HG02885 (cell line): ENCODE results near the gene PGBD2.
"Not testable (repeated sequence)": the region's sequence is repeated elsewhere in the genome, so short reads cannot be mapped to it uniquely, and the experiment has no call there.

ENCODE experiments used
- ATAC-seq: cut with Tn5 transposase; IDR thresholded peaks from one replicate; pipeline ENCODE4 v1.9.1; 2021; ENCODE audit warnings: mild to moderate bottlenecking; ENCODE audit not compliant: unreplicated experiment, poor library complexity

Gene PGBD2

GRCh38 chr1:248885646-248886045 lies 20.4 kb upstream of the PGBD2 start:
- ATAC-seq, result no peak

DNA sequence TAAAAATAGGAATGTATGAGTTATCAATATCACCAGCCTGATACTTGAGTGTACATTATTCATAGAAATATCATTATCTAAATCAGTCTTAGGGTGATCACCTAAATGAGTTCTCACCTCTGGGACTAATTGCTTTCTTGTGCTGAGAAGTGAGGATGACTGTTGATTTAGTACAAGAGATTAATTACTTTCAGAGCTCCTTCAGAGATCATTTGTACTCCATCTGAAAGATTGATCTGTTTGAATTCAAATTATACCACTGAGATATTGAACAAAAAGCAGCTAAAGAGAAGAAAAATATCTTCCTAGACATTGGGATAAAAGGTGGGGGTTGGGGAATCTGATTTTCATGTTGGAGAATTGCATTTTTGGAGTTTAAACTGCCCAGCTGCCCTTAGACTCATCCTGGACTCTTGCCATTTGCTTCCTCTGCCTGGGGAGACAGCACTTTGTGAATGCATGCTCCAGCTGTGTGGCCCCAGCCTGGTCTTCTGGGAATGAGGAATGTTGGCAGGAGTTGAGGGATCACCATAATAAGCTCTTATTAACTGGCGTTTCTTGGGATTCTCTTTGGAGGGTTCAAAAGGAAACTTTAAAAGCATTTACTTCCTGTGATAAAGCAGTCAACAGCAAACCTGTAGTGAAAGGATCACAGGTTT lies 19.7 kb upstream of the PGBD2 start:
- ATAC-seq, result no peak

GRCh38 chr1:248889914-248890243 lies 16.2 kb upstream of the PGBD2 start:
- not testable (repeated sequence) for ATAC-seq

- ATAC-seq, result no peak
Observed at GRCh38 chr1:248890549-248891498, 15.2 kb upstream of the PGBD2 start.

DNA sequence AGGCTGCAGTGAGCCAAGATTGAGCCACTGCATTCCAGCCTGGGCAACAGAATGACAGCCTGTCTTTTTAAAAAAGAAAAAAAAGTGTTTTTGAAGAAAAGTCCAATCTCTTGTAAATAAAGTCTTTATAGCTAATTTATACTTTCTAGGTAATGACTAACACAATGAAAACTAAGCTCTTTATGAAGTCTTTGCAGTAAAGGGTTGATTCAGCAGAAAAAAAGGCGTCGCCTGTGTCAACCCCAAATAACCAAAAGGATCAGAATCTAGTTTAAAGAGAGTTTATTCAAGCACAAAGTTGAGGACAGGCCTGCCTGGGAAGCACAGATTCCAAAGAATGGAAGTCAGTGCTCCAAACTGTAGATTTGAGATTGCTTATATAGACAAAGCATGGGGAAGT lies 14.3 kb upstream of the PGBD2 start:
- ATAC-seq, result no peak

DNA sequence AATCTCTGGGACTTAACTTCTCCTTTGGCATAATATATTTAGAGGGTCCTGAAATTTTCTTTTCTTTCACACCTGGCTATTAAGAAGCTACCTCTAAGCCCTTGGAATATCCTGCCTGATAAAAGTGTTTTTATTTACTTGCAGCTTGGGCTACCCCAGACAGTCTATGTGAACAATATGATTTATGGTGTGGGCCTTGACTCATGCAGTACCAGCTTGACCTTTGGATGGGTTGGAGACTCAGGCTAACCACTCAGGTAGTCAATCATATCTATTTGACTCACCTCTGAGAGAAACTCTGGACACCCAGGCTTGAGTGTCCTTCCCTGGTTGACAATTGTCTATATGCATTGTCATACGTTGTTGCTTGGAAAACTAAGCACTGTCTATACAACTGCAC lies 13.4 kb upstream of the PGBD2 start:
- ATAC-seq, result no peak

DNA sequence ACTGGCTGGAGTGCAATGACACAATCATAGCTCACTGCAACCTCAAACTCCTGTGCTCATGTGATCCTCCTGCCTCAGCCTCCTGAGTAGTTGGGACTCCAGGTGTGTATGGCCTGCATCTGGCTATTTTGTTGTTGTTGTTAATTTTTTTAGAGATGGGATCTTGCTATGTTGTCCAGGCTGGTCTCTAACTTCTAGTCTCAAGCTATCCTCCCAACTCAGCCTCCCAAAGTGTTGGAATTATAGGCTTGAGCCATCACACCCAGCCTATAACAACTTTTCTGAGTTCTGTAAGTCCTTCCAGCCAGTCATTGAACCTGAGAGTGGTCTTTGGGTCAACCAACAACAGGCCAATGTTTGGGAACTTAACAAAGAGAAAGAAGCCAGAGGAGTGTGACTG lies 11.2 kb upstream of the PGBD2 start:
- no peak for ATAC-seq

DNA sequence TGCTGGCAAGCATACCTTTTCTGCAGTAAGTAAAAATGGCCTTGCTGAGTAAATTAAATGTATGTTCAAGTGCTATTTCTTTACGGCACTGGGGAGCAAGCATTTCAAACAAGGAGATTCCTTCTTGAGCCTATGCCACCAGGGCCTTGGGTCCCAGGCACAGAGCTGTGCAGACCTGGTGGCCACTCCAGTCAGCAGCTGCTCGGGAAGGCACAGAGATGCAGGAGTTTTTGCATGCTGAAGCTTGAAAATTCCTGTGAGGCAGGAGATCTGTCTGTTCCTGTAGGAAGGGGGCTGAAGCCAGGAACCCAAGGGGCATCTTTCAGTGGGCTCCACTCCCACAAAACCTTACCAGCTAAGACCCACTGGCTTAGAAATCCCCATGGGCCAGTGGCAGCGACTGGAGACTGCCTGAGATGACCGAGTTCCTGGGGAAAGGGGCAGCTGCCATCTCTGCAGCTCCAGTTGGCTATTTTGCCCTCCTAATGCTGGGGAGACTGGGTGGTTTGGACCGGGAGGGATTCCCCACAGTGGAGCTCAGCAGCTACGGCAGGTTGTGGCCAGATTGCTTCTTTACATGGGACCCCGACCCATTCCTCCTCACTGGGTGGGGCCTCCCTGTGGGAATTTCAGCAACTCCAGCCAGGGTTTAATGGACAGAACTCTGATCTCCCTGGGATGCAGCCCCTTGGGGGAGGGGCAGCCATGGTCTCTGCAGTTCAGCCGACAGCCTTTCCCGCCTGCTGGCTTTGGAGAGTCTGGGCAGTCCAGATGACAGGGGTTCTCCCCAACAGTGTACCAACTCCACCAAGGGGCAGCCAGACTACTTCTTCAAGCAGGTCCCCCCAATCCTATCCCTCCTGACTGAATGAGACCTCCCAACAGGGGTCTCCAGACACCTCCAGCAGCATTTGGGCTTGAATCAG lies 8.4 kb upstream of the PGBD2 start:
- no peak for ATAC-seq

DNA sequence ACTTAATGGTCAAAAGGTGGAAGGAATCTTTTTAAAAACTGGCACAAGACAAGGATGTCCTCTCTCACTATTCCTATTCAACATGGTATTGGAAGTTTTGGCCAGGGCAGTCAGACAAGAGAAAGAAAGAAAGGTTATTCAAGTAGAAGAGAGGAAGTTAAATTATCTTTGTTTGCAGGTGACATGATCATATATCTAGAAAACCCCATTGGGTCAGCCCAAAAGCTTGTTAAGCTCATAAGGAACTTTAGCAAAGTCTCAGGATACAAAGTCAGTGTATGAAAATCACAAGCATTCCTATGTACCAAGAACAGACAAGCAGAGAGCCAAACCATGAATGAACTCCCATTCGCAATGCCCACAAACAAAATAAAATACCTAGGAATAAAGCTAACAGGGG lies 5.4 kb upstream of the PGBD2 start:
- no peak for ATAC-seq

DNA sequence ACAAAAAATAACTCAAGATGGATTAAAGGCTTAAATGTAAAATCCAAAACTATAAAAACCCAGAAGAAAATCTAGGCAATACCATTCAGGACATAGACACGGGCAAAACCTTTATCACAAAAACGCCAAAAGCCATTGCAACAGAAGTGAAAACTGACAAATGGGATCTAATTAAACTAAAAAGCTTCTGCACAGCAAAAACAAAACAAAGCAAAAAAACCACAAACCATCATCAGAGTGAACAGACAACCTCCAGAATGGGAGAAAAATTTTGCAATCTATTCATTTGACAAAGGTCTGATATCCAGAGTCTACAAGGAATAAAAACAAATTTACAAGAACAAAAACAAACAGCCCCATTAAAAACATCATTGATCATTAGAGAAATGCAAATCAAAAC lies 4.5 kb upstream of the PGBD2 start:
- no peak for ATAC-seq

DNA sequence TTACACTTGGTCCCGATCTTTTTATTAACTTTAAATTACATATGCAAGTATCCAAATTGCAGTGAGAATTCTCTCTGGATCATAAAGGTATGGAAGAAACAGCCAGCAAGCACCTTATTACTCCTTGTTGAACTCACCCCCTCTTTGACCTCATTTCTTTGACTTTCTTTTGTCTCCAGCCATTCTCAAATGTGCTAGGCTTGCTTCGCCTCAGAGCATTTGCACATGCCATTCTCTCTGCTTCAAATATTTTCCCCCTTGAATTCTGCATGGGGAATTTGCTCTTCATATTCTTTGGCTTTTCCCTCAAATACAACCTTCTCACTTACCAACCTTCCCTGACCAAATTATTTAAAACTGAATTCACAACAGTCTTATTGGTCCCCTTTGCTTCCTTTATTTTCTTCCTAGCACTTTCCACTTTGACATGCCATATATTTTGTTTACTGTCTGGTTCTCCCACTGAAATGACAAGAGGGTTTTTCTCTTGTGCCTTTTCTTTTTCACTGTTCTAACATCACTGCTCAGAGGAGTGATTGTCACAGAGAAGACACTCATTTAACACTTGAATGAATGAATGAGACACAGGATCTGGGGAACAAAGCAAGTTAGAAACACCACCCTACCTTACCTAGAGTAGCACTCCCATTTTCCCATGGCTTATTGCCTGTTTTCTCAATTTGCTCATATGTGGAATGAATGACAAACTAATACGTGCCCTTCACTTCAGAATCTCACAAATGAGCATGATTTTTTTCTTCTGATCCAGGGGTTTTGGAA lies 1.4 kb upstream of the PGBD2 start:
- no peak for ATAC-seq

GRCh38 chr1:248905662-248906008 lies 400 bp upstream of the PGBD2 start:
- no peak for ATAC-seq

DNA sequence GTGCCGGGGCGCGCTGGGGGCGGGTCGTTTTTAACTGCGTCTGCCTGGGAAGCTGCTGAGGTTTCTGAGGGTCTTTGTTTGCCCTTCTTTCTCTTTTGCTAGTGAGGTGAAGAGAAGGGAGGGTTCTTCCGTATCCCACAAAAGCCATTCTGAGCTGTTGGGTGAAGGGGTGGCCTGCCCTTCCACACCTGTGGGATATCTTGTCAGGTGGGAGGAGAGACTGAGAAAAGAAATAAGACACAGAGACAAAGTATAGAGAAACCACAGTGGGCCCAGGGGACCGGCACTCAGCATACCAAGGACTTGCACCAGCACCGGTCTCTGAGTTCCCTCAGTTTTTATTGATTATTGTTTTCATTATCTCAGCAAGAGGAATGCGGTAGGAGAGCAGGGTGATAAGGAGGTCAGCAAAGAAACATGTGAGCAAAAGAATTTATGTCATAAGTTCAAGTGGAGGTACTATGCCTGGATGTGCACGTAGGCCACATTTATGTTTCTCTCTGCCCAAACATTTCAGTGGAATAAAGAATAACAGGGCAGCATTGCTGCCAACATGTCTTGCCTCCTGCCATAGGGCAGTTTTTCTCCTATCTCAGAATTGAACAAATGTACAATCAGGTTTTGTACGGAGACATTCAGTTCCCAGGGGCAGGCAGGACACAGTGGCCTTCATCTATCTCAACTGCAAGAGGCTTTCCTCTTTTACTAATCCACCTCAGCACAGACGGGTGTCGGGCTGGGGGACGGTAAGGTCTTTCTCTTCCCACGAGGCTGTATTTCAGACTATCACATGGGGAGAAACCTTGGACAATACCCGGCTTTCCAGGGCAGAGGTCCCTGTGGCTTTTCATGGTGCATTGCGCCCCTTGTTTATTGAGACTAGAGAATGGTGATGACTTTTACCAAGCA lies 972 bp downstream of the PGBD2 start:
- peak; percentile 22 for ATAC-seq

GRCh38 chr1:248910761-248911160 lies 4.7 kb downstream of the PGBD2 start:
- no peak for ATAC-seq

DNA sequence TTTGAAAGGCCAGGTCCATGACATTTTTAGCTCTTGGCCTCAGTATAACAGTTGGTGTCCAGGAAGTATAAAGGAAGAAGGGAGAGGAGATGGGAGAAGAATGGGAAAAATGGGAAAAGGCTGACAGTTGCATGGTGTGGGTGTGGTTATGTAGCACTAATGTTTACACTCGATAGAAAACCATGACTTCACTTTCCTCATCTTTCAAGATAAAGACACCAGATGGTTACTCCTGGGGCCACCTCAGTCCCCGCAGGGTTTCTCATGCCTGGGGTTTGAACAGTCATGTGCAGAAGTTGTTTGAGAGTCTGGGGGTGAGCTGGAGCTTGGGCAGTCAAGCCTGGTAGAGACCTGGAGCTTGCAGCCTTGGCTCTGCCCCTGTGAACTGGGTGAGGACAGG lies 7.9 kb downstream of the PGBD2 start:
- no peak for ATAC-seq

DNA sequence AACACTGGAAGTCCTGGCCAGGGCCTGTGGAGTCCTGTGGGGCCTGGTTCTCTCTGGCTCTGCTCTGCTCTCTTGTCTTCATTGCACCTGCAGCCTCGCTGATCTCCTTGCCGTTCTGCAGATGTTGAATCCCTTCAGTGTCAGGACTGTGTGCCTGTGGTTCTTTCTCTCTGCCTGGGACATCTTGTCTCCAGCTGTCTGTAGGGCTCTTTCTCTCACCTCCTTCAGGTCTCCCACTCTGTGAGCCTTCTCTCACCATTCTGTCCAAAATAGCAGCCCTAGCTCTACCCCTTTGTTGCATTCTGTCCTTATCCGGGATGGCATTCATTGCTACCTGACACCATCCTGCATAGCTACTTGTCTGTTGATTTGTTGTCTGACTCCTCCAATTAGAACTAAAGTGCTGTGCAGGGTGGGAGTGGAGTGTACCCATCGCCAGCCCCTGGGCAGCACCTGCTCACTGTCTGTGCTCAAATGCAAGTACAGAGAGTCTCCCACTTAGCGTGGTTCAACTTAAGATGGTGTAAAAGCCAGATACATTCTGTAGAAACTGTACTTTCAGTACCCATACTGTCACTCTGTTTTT lies 8.9 kb downstream of the PGBD2 start:
- ATAC-seq, result no peak

DNA sequence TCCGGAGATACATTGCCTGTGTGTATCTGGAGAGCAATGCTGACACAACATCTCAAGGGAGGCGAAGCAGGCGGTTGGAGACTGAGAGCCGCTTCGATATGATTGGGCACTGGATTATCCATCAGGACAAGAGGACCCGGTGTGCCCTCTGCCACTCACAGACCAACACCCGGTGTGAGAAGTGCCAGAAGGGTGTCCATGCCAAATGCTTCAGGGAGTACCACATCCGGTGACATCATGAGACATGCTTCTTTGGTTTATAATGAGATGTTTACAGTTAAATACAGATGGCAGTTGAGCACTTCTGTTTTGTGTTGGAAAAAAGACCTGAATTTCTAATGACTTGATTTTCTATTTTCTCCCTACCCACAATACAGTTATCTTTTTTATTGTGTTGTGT lies 12.1 kb downstream of the PGBD2 start:
- ATAC-seq, result no peak

DNA sequence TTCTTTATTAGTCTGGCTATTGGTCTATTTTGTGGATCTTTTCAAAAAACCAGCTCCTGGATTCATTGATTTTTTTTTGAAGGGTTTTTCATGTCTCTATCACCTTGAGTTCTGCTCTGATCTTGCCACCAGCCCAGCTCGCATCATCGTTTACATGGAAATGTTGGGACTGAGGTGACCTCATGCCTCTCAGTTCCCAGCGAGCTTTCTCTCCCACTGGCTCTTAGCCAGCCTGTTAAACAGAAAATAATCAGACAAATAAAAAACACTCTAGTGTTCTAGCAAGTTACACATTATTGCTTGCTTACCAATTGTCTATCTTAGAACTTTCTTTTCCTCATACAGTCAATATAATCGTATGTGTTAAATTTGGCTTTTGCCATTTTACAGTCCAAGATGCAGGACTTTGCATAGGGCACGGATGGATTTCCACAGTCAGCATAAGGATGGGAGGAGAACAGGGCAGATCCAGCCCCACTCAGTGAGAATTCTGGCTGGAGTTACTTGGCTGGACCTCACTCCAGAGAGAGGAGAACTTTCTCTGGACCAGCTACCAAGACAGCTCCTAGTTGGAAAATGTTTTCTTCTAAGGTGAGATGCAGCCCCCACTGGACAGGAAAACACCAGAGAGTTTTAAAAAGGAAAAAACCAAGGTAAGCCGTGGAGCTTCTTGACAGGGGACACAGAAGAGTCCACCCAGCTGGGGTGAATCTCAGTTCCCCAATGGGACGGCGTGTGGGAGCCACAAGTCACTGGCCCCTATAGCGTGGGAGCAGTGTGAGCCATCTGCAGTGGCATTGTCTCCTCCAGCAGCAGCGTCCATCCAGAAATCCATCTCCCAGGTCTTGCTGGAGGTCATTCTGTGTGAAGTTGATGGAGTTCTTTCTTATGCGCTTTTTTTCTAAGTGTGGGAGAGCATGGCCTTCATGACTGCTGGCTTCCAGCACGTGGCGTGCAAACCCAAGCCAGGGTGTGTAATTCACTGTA lies 17.6 kb downstream of the PGBD2 start:
- ATAC-seq, result no peak
